Astrocyte of the spinal cord (primary cell): ENCODE results near the gene STAB2.
A peak's percentile ranks its signal among the peaks of the same experiment; 100 is the strongest.

ENCODE experiments used
- DNase-seq: peaks from one replicate; pipeline ENCODE4 v3.0.0; 2011; ENCODE audit warnings: low read depth, low spot score
- H3K4me3 ChIP-seq: 2 replicates; pipeline ENCODE4 v1.5.1; 2011; ENCODE audit warnings: low read depth, mild to moderate bottlenecking, low read length, moderate library complexity
- in situ Hi-C: cut with HindIII; loops from 2 replicates; pipeline ENCODE4 v1.10.0; 2017; ENCODE audit warnings: low sequenced_read_pairs
- TF ChIP-seq, protein P1 (sequence below): IDR thresholded peaks from 2 replicates; pipeline ENCODE4 v1.5.1; 2012; ENCODE audit warnings: low read depth, mild to moderate bottlenecking, low read length, inconsistent platforms

Gene STAB2

DNA sequence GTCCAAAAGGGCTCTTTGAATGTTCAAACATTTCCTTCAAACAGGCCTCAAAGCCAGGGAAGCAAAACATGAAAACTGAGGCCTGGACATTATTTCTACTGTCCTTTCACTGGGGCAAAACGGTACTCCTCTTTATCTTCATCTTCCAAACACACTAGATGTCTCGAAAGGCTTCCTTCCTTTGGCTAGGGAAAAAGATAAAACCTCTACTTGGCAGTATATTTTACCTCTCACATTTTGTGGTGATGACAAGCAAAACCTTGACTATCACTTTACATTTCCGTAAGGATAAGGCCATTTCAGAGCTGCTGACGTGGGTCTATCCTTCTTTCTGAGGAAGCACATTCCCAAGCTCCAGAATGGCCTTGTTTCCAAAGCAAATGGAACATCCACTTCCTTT is 9.9 kb downstream of the STAB2 start:
- in situ Hi-C loops: no loop called here
- TF ChIP-seq, protein P1, sequence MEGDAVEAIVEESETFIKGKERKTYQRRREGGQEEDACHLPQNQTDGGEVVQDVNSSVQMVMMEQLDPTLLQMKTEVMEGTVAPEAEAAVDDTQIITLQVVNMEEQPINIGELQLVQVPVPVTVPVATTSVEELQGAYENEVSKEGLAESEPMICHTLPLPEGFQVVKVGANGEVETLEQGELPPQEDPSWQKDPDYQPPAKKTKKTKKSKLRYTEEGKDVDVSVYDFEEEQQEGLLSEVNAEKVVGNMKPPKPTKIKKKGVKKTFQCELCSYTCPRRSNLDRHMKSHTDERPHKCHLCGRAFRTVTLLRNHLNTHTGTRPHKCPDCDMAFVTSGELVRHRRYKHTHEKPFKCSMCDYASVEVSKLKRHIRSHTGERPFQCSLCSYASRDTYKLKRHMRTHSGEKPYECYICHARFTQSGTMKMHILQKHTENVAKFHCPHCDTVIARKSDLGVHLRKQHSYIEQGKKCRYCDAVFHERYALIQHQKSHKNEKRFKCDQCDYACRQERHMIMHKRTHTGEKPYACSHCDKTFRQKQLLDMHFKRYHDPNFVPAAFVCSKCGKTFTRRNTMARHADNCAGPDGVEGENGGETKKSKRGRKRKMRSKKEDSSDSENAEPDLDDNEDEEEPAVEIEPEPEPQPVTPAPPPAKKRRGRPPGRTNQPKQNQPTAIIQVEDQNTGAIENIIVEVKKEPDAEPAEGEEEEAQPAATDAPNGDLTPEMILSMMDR: no peak
- DNase-seq: no peak

DNA sequence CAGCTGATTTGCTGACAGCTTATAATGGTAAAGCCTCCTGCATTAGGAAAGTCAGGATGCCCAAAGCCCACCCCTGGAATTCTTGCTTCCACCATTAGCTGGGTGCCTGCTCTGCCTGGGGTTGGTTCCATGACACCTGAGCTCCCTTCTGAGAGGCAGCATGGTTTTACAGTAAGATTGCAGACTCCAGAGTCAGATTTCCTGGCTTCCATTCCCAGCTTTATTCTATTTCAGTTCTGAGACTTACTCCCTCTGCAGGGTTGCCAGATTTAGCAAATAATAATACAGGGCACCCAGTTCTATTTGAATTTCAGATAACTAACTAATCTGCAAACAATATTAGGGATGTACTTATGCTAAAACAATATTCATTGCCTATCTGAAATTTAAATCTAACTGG is 12.2 kb downstream of the STAB2 start:
- H3K4me3 ChIP-seq: no peak overlapping the region
- TF ChIP-seq, protein P1: no peak
- no peak for DNase-seq
- in situ Hi-C loops: no loop called here

More for the DNA sequence above, 9.9 kb downstream of the STAB2 start:
- no peak overlapping the region for H3K4me3 ChIP-seq

DNA sequence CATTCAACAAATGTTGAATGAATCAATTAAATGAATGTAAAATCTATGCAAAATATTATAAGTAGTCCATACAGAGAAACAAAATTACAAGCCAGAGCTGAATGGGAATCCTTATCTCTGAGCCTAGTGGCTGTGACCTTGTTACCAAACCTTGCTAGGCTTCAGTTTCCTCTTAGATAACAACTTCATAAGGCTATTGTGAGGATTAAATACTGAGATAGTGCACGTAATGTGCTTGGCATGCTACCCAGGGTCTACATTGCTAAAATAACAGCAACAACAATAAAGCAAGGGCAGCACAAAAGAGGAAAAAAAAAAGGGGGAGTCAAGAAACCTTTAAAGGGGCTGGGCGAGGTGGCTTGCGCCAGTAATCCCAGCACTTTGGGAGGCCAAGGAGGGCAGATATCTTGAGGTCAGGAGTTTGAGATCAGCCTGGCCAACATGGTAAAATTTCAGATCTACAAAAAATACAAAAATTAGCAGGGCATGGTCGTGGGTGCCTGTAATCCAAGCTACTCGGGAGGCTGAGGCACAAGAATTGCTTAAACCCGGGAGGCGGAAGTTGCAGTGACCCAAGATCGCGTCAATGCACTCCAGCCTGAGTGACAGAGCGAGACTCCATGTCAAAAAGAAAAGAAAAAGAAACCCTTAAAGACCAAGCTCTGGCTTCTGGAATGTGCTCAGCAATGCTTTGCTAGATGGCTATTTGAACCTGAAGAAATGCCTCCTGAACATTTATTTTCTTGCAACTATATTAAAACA is 14.1 kb downstream of the STAB2 start:
- TF ChIP-seq, protein P1: no peak
- DNase-seq: no peak
- no peak overlapping the region for H3K4me3 ChIP-seq
- in situ Hi-C loops: no loop called here

DNA sequence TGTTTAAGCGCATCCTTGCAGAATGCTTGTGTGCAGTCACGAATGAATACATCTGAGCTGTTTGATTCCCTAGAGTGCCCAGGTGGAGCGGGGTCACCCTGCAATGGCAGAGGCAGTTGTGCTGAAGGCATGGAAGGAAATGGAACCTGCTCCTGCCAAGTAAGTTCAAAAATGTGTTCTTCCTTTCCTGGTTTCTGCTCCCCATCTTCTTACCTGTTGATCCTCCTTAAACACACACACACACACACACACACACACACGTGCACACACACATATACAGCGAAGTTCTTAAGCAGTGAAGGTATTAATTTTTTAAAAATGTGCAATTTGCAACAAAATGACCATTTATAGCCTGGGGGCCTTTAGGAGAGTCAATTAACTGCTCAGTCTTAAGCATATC is 33.3 kb downstream of the STAB2 start:
- no peak overlapping the region for H3K4me3 ChIP-seq
- in situ Hi-C loops: no loop called here
- TF ChIP-seq, protein P1: no peak
- DNase-seq: no peak

DNA sequence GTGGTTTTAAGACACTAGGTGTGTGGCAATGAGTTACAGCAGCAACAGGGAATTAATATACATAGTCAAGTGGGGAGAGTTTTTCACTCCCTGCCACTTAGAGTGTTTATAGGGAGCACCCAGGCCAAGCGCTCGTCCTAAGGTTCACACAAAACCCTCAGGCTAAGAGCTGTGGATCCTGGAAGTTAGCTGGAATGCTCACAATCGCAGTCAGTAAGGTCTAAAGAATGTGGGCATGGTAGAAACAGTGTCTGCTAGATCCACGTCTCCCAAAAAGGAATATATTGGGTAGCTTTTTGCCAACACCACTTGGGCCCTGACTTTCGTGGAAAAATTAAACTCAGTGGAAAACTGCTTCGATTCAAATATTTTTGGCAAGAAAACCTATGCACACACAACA is 36.6 kb downstream of the STAB2 start:
- no peak for DNase-seq
- TF ChIP-seq, protein P1: no peak
- H3K4me3 ChIP-seq: no peak overlapping the region
- in situ Hi-C loops: no loop called here

DNA sequence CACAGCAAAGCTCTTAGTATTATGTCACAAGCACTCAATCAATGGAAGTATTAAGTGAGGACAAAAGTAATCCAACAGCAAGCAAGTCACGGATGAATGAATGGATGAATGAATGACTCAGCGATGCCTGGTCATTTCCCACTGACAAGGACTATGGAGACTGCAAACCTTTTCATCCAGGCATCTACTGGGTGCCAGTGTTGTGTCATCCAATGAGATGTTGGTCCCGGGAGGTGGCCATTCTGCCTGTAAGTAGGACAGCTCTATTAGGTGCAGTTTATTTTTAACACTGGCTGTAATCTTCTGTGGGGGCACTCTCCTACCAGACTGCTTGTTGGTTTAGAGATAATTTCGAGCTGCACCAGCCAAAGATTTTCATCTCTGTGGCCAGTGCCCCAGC is 39.4 kb downstream of the STAB2 start:
- no peak overlapping the region for H3K4me3 ChIP-seq
- in situ Hi-C loops: no loop called here
- DNase-seq: peak; percentile 49
- TF ChIP-seq, protein P1: peak; percentile 33
